T follicular helper cell (primary cell): ENCODE data around the gene TPST1.
"Not testable (repeated sequence)": the region's sequence is repeated elsewhere in the genome, so short reads cannot be mapped to it uniquely, and the experiment has no call there.

ENCODE experiments used
- DNase-seq: peaks from one replicate; pipeline ENCODE4 v3.0.0-alpha.2; 2020; ENCODE audit warnings: low read depth

Gene TPST1

DNA sequence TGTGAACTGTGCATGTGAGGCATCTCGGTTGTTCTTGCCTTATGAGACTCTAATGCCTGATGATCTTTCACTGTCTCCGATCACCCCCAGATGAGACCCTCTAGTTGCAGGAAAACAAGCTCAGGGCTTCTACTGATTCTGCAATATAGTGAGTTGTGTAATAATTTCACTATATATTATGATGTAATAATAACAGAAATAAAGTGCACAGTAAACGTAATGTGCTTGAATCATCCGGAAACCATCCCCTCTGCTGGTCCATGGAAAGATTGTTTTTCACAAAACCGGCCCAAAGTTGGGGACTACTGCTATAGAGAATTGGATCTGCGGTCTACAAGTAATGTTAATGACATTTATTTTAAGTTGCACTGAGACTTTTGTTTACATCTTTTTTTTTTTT, 126.7 kb downstream of the TPST1 start:
- no peak for DNase-seq

DNA sequence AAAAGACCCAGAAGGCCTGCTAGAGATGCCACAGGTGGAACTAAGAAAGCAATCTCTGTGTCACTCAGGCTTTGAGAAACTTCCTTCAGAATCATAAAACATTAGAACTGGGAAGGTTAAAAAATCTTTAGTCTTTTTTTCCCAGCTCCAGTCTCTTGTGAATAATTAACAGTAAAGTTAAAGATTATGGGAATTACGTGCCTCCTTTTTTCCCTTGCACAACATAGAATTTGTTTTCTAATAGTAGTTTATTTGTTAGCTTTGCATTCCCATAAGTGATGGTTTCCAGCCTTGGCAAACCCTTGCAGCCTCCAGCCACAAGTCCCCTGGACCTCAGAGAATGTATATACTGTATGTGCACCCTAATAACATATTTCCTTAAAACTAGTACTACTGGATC, 128.3 kb downstream of the TPST1 start:
- no peak for DNase-seq

DNA sequence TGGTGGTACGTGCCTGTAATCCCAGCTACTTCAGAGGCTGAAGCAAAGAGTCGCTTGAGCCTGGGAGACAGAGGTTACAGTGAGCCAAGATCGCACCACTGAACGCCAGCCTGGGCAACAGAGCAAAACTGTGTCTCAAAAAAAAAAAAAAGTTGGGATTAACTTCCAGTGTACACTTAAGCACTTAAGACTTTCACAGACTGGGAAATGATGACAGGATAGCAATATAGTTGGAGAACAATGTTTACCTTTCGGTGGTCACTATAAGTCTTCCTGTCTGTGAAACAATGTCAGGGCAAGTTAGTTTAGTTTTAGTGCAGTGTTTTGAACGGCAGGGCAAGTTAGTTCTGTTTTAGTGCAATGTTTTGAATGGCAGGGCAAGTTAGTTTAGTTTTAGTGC, 130.2 kb downstream of the TPST1 start:
- no peak for DNase-seq

DNA sequence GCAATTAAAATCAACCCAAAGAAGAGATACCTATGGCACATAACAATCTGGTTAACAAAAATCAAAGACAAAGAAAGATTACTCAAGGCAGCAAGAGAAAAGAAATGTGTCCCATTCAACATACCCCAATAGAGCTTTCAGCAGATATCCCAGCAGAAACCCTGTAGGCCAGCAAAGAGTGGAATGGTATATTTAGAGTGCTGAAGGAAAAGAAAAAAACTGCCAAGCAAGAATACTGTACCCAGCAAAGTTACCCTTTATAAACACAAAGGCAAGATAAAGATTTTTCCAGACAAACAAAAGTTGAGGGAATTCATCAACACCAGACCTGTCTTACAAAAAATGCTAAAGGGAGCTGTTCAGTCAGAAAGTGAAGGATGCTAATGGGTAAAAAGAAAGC, 131.6 kb downstream of the TPST1 start:
- DNase-seq = no peak

DNA sequence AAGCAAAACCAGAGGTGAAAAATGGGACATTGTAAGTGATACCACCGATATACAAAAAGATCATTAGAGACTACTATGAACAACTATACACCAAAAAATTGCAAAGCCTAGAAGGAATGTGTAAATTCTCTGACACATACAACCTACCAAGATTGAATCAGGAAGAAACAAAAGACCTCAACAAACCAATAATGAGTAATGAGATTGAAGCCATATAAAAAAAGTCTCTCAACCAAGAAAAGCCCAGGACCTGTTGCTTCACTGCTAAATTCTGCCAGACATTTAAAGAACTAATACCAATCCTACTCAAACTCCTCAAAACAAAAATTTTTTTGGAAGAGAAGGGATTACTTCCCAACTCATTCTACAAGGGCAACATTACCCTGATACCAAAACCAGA, 134.0 kb downstream of the TPST1 start:
- no peak for DNase-seq

DNA sequence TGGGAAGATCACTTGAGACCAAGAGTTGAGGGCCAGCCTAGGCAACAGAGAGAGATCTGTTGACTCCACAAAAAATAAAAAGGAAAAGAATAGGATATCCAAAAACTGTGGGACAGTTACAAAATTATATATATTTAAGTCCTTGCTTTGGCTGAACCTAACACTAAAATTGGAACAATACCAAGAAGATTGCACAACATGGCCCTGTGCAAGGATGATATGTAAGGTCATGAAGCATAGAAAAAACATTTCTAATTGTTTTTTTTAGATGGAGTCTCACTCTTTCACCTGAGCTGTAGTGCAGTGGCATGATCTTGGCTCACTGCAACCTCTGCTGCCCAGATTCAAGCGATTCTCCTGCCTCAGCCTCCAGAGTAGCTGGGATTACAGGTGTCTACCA, 139.0 kb downstream of the TPST1 start:
- no peak for DNase-seq

DNA sequence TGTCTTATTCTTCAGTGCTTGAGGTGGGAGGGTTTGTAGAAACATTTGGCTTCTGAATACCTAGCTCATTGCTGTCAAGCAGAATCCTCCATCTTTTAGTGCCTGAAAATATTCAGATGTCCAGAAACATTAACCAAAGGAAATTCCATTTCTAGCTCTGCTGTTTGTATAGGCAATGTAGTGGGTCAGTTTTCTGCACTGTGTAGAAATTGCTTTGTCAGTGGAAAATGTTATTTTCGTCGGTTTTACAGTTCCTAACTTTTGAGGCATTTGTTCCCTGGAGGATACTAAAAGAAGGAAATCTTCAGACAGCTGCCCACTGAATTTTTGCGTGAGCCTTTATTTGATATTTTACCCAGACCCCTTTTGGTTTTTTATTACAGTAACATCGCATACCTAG, 143.4 kb downstream of the TPST1 start:
- no peak for DNase-seq

DNA sequence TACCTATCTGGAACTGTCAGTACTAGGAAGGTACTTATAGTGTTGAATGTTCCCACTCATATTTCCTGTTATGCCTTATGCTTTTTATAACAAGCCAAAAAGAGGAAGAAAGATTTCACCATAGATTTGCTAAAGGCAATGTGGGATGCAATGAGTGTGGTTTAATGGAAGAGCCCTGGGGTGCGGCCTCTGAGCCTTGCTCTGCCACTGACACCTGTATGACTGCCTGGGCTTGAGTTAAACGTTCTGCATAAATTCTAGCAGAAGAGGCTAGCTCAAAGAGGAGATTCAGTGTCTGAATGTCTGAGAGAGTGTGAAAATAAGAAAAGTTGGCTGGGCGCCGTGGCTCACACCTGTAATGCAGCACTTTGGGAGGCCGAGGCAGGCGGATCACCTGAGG, 143.8 kb downstream of the TPST1 start:
- DNase-seq = no peak

DNA sequence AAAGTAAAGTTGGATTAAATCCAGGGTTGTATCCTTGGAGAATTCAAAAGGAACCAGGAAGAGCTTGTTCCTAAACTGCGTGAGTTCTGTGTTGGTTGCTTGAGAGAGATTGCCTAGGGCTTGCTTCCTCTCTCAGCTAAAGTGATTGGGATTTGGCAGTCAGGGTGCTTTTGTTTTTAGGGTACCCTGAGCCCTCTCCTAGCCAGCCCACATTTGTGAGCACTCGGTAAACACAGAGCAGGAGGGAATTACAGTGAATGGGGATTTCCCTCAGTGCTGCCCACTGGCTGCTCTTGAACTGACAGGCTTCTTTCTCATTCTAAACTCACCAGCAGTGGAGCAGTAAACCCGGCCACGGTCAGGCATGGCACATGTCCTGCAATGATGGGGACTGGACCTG, 146.9 kb downstream of the TPST1 start:
- no peak for DNase-seq

DNA sequence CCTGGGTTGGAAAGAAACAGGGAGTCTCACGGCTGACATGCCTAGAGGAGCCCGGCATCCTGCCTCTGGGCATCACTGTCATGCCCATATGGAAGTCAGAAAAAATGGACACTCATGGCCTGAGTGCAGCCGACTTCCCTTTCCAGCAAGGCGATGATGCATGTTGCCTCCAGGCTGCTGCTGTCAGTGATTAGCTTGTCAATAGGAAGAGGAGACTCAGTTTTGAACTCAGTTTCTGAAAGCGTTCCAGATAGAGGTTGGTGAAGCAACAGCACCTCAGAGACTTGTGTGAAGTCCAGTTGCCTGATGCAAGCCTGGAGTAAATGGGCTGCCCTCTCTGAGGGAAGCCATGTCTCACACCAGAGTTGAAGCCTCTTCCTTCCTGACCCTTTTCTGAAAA, 148.4 kb downstream of the TPST1 start:
- no peak for DNase-seq

DNA sequence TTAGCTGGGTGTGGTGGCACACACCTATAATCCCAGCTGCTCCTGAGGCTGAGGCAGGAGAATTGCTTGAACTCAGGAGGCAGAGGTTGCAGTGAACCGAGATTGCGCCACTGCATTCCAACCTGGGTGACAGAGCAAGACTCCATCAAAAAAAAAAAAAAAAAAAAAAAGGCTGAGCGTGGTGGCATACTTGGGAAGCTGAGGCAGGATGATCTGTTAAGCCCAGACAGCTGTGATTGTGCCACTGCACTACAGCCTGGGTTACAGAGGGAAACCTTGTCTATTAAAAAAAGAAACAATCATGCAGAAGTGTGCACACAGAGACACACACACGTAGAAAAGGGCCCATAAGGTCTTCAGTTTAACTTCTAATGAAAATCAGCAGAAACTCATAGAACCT, 150.6 kb downstream of the TPST1 start:
- no peak for DNase-seq

DNA sequence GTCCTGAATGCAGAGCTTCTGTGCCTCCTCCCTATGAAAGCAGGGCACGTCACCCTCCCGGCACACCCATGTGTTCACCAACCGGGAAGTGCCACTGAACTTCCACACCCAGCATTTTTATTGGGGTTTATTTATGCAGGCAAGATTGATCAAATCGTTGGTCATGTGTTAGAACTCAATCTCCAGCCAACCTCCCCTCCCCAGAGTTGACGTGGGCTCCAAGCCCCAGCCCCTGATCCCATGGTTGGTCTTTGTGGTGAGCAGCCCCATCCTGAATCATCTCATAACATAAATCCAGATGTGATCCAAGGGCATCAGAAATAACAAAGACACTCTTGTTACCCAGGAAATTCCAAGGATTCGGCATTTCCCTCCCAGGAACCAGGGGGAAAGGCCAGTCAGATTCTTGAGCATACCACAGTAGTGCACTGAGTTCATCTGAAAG, 151.2 kb downstream of the TPST1 start:
- no peak for DNase-seq

DNA sequence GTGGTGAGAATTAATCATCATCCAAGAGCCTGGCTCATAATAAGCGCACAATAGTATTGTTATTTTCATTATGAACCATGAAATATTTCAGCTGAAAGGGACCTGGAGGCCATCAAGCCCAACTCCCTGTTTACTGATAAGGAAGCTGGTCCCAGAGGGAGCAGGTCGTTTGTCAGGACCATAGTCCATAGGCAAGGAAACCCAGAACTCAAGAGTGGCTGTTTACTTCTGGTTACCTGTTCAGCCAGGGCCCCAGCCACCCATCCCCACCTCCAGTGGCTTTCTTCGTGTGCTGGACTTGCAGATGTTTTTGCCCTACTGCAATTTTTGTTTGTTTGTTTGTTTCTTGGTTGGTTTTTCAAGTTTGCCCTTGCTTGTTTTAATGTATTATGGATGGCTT, 152.0 kb downstream of the TPST1 start:
- no peak for DNase-seq

DNA sequence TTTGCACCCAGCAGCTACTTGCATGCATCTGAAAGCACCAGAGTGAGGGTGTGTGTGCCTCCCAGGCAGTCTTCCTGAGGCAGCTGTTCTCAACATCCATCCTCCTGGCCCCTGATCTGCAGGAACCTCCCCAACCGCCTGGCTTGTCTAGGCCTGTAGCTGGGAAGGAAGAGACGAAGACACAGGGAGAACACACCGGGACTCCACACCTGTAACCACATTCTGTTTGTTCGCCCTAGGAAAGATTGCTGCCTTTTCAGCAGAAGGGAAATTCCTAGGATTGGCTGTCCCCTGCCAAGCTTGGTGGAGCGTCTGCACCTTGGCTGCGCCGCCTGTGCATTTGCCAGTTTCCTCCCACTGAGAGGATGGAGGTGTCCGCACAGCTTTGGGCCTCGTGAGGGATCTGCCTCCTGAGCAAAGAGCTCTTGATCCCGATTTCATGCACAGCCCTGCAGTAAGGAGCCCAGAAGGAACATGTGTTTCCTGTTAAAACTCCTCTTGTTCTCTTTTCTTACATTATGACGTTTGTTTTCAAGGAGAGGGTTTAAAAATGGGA, 154.6 kb downstream of the TPST1 start:
- no peak for DNase-seq

DNA sequence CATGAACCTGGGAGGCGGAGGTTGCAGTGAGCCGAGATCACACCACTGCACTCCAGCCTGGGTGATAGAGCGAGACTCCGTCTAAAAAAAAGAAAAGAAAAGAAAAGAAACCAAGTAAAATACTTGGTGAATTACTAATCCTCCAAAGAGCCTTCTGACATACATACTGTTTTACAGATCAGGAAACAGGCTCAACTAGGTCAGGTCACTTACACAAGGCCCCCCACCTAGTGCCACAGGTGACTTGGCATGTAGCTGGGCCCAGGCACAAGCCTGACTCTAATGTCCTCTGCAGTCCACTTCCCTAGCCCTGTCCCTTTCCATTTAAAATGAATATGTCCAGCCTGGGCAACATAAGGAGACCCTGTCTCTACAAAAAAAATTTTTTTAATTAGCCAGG, 157.0 kb downstream of the TPST1 start:
- DNase-seq = no peak

DNA sequence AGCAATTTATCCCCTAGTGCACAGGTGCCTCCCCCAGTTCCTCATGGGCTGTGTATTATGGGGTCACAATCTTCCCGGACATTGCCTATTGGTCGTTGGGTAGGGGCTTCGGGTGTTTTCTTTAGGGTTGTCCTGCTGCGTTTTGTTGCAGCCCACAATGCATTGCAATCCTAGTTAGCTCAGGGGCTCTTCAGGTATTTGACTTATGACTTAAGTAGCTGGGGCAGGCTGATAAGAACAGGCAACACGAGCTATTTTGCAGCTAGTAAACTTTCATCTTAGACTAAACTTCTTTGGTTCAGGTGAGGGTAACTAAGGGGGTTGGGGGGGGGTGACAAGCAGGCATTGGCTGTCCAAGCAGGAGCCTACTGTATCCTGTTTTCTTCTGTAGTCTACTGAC, 158.5 kb downstream of the TPST1 start:
- no peak for DNase-seq

DNA sequence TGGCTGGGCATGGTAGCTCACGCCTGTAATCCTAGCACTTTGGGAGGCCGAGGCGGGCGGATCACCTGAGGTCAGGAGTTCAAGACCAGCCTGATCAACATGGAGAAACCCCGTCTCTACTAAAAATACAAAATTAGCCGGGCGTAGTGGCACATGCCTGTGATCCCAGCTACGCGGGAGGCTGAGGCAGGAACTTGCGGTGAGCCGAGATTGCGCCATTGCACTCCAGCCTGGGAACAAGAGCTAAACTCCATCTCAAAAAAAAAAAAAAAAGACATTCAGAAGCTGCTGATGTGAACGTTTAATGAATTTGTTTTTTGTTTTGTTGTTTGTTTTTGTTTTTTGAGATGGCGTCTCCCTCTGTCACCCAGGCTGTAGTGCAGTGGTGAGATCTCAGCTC, 159.9 kb downstream of the TPST1 start:
- not testable (repeated sequence) for DNase-seq

DNA sequence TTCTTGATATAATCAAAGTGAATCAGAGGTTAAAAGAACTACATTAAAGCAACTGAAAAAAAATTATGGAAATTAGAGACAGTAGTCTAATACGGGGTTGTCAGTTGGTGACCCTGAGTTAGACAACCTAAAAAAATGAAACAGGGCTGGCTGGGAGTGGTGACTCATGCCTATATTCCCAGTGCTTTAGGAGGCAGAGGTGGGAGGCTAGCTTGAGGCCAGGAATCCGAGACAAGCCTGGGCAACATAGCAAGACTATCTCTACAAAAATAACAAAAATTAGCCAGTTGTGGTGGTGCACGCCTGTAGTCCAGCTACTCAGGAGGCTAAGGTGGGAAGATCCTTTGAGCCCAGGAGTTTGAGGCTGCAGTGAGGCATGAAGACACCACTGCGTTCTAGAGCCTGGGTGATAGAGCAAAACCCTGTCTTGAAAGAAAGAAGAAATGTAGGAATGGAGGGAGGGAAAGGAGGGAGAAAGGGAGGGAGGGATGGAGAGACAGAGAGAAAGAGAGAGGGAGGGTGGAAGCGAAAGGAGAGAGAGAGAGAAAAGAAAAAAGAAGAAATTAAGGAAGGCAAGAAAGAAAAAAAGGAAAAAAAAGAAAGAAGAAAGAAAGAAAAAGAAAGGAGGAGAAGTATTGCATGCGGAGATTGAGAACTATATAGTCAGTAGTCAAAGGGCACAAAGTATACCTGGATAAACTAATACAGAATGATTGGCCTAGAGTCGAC, 166.1 kb downstream of the TPST1 start:
- DNase-seq = no peak

DNA sequence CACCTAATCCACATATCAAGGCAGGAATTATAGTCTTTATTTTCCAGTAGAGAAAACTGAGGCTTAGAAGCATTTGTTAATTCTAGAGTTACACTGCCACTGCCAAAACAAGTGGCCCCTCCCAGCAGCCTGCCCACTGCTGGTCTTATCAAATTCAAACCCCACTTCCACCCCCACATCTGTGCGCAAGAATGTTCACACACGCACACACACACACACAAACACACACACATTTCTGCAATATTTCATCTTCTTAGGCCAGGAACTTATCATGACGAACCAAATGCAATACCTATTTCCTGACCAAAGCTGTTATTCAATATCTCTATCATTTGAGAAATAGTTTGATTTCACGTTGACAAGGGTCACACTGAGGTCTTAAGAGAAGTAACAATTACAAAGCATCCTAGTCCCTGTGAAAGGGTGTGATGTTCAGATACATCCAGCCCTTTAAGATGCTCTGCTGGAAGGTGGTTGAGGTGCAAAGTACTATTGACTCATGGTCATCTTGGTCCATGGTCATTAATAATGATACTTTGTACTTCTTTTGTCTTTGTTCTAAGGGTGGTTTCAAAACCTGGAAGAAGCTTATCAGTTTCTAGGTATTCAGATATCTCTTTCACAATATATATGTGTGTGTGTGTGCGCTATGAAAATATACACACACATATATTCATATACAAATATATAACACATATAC, 169.2 kb downstream of the TPST1 start:
- not testable (repeated sequence) for DNase-seq

DNA sequence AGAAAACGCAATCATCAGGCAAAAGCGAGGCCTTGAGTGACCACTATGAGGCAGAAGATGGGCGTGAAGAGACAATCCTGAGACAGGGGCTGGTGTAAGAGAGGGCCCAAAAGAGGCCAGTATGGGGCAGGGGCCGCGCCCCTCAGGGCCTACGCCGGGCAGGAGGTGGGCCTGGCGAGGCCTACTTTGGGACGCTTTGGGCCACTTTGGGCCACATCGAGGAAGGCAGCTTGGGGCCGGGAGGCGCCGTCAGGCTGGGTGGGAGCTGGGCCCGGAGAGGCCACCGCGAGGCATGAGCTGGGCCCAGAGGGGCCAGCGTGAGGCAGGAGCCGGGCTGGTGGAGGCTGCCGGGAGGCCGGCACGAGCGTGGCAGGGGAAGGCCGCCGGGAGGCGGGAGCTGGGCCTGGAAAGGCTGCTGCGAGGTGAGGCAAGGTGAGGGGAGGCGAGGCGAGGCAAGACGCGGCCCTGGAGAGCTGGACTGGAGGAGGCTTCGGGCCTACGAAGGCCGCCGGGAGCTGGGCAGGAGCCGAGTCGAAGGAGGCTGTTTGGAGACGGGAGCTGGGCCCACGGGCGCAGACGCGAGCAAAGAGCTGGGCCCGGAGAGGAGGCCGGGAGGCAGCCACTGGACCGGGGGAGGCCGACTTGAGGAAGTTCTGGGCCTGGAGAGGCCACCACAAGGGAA, 171.3 kb downstream of the TPST1 start:
- DNase-seq = no peak

DNA sequence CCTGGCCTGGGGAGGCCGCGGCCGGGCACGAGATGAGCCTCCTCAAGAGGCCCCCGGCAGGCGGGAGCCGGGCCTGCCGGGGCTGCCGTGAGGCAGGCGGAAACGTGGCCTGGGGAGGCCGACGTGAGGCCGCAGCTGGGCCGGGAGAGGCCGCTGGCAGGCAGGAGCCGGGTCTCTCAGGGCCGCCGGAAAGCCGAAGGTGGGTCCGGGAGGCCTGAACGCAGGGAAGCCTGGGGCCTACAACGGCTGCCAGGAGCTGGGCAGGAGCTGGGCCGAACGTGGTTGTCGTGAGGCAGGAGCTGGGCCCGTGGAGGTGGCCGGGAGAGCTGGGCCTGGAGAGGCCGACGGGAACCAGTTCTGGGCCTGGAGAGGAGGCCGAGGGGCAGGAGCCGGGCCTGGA, 171.9 kb downstream of the TPST1 start:
- no peak for DNase-seq

DNA sequence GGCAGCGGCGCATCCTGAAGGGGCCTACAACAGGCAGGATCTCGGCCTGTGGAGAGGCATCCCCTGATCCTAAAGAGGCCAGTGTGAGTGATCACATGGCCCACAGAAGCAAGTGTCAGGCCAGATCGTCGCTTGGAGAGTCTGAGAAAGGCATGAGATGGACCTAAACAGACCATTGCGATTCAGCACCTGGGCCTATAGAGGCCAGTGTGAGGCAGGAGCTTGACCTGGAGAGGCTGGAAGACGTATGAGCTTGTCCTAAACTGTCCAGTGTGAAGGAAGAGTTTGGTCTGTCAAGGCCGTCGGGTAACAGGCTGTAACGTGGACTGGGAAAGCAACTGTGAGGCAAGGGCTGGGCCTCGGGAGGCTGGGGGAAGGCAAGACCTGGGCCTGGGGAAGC, 172.6 kb downstream of the TPST1 start:
- no peak for DNase-seq
